Prostate gland (tissue), 2 donors: Measurements from ENCODE around the gene QTRT2. TPM values are rescaled to one million over a fixed set of nuclear protein-coding genes. Genes with fewer than 3 reads are reported as not detected.

ENCODE experiments used
- DNase-seq: peaks from one replicate; pipeline ENCODE4 v3.0.0-alpha.2; 2019; ENCODE audit warnings: low spot score
- H3K27ac ChIP-seq, 2 donors: fragments of 200-600 bp; sonication (generic); 2 replicates each; pipeline ENCODE4 v1.5.1; 2017 to 2019
- H3K27me3 ChIP-seq: fragments of 200-600 bp; sonication (generic); replicated peaks from 2 replicates; pipeline ENCODE4 v1.5.1; 2019; ENCODE audit not compliant: insufficient read depth
- H3K36me3 ChIP-seq, 2 donors: fragments of 200-600 bp; sonication (generic); 1 replicate in 1 of 2; 2 replicates in 1 of 2; pipeline versions ENCODE4 v1.5.1 to v1.8.1; 2017 to 2019
- H3K4me1 ChIP-seq: fragments of 200-600 bp; sonication (generic); replicated peaks from 2 replicates; pipeline ENCODE4 v1.5.1; 2019
- H3K4me3 ChIP-seq, 2 donors: fragments of 200-600 bp; sonication (generic); 2 replicates each; pipeline ENCODE4 v1.5.1; 2017 to 2019
- H3K9me3 ChIP-seq: fragments of 200-600 bp; sonication (generic); 2 replicates; pipeline ENCODE4 v1.5.1; 2017
- CTCF ChIP-seq, 4 experiments: fragments of 200-600 bp in 2 of 4; fragments of 450-650 bp in 2 of 4; sonication (generic) in 2 of 4; IDR thresholded peaks; 1 replicate in 3 of 4; 2 replicates in 1 of 4; pipeline ENCODE4 v1.5.1; 2016 to 2019; ENCODE audit warnings: antibody characterized with exemption in 4 of 4, mild to moderate bottlenecking in 2 of 4, moderate library complexity in 2 of 4
- POLR2A ChIP-seq: fragments of 450-650 bp; IDR thresholded peaks from one replicate; pipeline ENCODE4 v1.6.1; 2016; ENCODE audit warnings: antibody characterized with exemption, mild to moderate bottlenecking
- POLR2AphosphoS5 ChIP-seq: sonication (generic); formaldehyde crosslinking; IDR thresholded peaks from one replicate; pipeline ENCODE4 v1.6.1; 2017; ENCODE audit warnings: antibody characterized with exemption
- WGBS: methylation state at CpG from one replicate; pipeline ENCODE4 v1.1.5; 2018; 5-methylcytosine and 5-hydroxymethylcytosine counted together
- intact Hi-C: fragments of 100-400 bp; cut with DNase I; formaldehyde crosslinking; loops from one replicate; pipeline ENCODE4 v1.14.2; 2022
- total RNA-seq, 2 donors: library from RNA; depleted of rRNA; stranded (reverse); fragments of >200 nt; gene quantifications; one replicate each; pipeline ENCODE4 v1.1.0, GENCODE V29; 2016

Gene QTRT2
- total RNA-seq, 2 donors from 2014 or later: 11.7 to 20.8 TPM

DNA sequence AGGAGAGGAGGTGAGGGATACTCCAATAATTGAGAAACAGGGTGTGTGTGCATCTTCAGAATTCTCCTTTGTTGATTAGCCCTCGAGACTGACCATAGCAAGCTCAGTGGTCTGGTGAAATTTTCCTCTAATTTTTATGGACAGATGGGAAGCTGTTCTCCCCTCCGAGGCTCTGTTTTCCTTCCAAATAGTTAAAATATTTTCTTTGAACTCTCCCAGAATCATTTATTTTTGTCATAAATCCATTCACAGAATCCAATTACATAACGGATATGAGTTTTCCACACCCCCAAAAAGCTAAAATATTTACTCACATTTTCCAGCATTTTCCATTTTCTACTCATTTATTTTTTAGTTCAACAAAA lies 36.5 kb downstream of the QTRT2 start:
- Histone ChIP-seq H3K4me3 (no peak overlapping the region), H3K9me3 (no peaks in the 10 kb centered on the region), H3K4me1 (no peaks in the 10 kb centered on the region), H3K27me3 (no peaks in the 10 kb centered on the region), H3K27ac (no peak overlapping the region), H3K36me3 (no peaks in the 10 kb centered on the region)
- TF ChIP-seq CTCF (IDR thresholded peaks at IDR 0.05) (no peak), POLR2AphosphoS5 (no peak)
- 14% methylated on average over 3 of the region's 3 CpGs for WGBS
- no peak for DNase-seq
- intact Hi-C loops: no loop called here

- no peaks in the 10 kb centered on the region for H3K27me3 ChIP-seq
- DNase-seq: peak; percentile 24
- no peak overlapping the region for H3K4me3 ChIP-seq
- no peaks in the 10 kb centered on the region for H3K36me3 ChIP-seq
- intact Hi-C loops: no loop called here
- TF ChIP-seq POLR2A: no peak
- no peak for TF ChIP-seq CTCF (IDR thresholded peaks at IDR 0.05)
- TF ChIP-seq POLR2AphosphoS5: no peak
- 52% methylated on average over 2 of the region's 2 CpGs for WGBS
- H3K9me3 ChIP-seq: no peaks in the 10 kb centered on the region
- H3K27ac ChIP-seq: no peak overlapping the region
- H3K4me1 ChIP-seq: no peaks in the 10 kb centered on the region
These were observed 37.1 kb downstream of the QTRT2 start for GRCh38 chr3:114093596-114093995.

DNA sequence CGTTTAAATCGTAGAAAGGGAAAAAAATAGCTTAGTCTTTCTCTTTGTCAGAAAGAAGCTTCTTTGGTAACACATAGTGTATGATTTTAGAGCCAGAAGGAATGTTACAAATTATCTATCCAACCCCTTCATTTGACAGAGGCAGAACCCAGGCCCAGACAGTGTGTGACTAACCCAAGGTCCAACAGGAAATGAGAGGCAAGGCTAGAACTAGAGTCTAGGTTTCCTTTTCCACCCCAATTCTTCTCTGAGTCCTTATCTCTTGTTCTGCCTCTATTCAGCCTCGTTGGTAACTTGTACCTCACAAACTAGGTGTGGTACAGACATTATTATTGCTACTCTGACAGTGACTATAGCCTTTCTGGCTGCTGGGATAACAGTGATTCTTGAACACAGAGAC lies 39.3 kb downstream of the QTRT2 start:
- Histone ChIP-seq H3K4me3 (no peak overlapping the region), H3K27me3 (no peaks in the 10 kb centered on the region), H3K27ac (no peak overlapping the region), H3K9me3 (no peaks in the 10 kb centered on the region), H3K4me1 (no peaks in the 10 kb centered on the region), H3K36me3 (no peaks in the 10 kb centered on the region)
- intact Hi-C loops: no loop called here
- DNase-seq: no peak
- WGBS: 70% methylated on average over 3 of the region's 3 CpGs
- TF ChIP-seq POLR2A (no peak), POLR2AphosphoS5 (no peak), CTCF (IDR thresholded peaks at IDR 0.05) (no peak)

- Histone ChIP-seq H3K36me3 (no peaks in the 10 kb centered on the region), H3K9me3 (no peaks in the 10 kb centered on the region), H3K4me1 (no peaks in the 10 kb centered on the region), H3K4me3 (no peak overlapping the region), H3K27me3 (no peaks in the 10 kb centered on the region), H3K27ac (no peak overlapping the region)
- 80% methylated on average over 1 of the region's 1 CpG for WGBS
- TF ChIP-seq CTCF (IDR thresholded peaks at IDR 0.05) (no peak), POLR2AphosphoS5 (no peak), POLR2A (no peak)
- no peak for DNase-seq
- intact Hi-C loops: no loop called here
These were observed 44.6 kb downstream of the QTRT2 start for GRCh38 chr3:114101101-114101500.

- intact Hi-C loops: no loop called here
- Histone ChIP-seq H3K36me3 (no peaks in the 10 kb centered on the region), H3K4me3 (no peak overlapping the region), H3K9me3 (no peaks in the 10 kb centered on the region), H3K27me3 (no peaks in the 10 kb centered on the region), H3K4me1 (no peaks in the 10 kb centered on the region), H3K27ac (no peak overlapping the region)
- DNase-seq: no peak
- WGBS: 95% methylated on average over 27 of the region's 27 CpGs
- no peak for TF ChIP-seq POLR2A
- TF ChIP-seq CTCF (IDR thresholded peaks at IDR 0.05): no peak
- TF ChIP-seq POLR2AphosphoS5: no peak
These were observed 46.6 kb downstream of the QTRT2 start for GRCh38 chr3:114103181-114103580.
